Thyroid gland (tissue), 4 donors: ENCODE results near the gene BNIP3.

Experiments
- POLR2A ChIP-seq, 2 donors: fragments of 450-650 bp; IDR thresholded peaks; one replicate each; pipeline ENCODE4 v1.6.1; 2017; ENCODE audit warnings: antibody characterized with exemption in 2 of 2, mild to moderate bottlenecking in 2 of 2, moderate library complexity in 1 of 2
- TF ChIP-seq, protein P1 (sequence below), 6 experiments: fragments of 200-600 bp in 3 of 6; fragments of 450-650 bp in 3 of 6; sonication (generic) in 3 of 6; IDR thresholded peaks; one replicate each; pipeline ENCODE4 v1.5.1; 2016 to 2019; ENCODE audit warnings: antibody characterized with exemption in 6 of 6, mild to moderate bottlenecking in 2 of 6, inconsistent platforms in 1 of 6, moderate library complexity in 1 of 6

DNA sequence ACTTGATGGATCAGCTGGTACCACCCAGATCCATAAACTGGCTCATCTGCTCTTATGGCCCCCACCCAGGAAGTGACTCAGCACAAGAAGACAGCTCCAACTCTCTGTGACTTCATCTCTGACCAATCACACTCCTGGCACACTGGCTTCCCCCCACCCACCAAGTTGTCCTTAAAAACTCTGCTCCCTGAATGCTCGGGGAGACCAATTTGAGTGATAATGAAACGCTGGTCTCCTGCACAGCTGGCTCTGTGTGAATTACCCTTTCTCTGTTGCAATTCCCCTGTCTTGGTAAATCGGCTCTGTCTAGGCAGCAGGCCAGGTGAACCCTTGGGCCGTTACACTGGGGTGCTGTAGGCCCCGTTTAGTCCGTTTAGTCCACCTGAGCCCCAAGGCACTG lies 23.4 kb upstream of the BNIP3 start:
- TF ChIP-seq, protein P1, sequence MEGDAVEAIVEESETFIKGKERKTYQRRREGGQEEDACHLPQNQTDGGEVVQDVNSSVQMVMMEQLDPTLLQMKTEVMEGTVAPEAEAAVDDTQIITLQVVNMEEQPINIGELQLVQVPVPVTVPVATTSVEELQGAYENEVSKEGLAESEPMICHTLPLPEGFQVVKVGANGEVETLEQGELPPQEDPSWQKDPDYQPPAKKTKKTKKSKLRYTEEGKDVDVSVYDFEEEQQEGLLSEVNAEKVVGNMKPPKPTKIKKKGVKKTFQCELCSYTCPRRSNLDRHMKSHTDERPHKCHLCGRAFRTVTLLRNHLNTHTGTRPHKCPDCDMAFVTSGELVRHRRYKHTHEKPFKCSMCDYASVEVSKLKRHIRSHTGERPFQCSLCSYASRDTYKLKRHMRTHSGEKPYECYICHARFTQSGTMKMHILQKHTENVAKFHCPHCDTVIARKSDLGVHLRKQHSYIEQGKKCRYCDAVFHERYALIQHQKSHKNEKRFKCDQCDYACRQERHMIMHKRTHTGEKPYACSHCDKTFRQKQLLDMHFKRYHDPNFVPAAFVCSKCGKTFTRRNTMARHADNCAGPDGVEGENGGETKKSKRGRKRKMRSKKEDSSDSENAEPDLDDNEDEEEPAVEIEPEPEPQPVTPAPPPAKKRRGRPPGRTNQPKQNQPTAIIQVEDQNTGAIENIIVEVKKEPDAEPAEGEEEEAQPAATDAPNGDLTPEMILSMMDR (IDR thresholded peaks at IDR 0.05) = no peak
- no peak for TF ChIP-seq POLR2A (IDR thresholded peaks at IDR 0.05)
